Dendritic cell treated with granulocyte-macrophage colony-stimulating factor and Interleukin-4, amounts not matched to agents 40 ng/mL and 50 ng/mL, for 4 days (primary cell): ENCODE measurements around the gene VPS39.

Experiments used
- H3K27ac Mint-ChIP-seq: one replicate; pipeline ENCODE4 v1.8.0; 2022; ENCODE audit warnings: mild to moderate bottlenecking, mixed read lengths
- H3K27me3 Mint-ChIP-seq: one replicate; pipeline ENCODE4 v1.8.0; 2022; ENCODE audit warnings: mild to moderate bottlenecking, mixed read lengths
- H3K36me3 Mint-ChIP-seq: one replicate; pipeline ENCODE4 v1.8.0; 2022; ENCODE audit warnings: low read depth, mixed read lengths
- H3K4me1 Mint-ChIP-seq: one replicate; pipeline ENCODE4 v1.8.0; 2022; ENCODE audit warnings: low read depth, mixed read lengths
- H3K4me3 Mint-ChIP-seq: one replicate; pipeline ENCODE4 v1.8.0; 2022; ENCODE audit warnings: mild to moderate bottlenecking, moderate library complexity, mixed read lengths
- H3K9me3 Mint-ChIP-seq: one replicate; pipeline ENCODE4 v1.8.0; 2022; ENCODE audit warnings: mixed read lengths
- intact Hi-C: fragments of 100-400 bp; cut with micrococcal nuclease; formaldehyde crosslinking; loops from one replicate; pipeline ENCODE4 v1.15.0; 2022

Gene VPS39

DNA sequence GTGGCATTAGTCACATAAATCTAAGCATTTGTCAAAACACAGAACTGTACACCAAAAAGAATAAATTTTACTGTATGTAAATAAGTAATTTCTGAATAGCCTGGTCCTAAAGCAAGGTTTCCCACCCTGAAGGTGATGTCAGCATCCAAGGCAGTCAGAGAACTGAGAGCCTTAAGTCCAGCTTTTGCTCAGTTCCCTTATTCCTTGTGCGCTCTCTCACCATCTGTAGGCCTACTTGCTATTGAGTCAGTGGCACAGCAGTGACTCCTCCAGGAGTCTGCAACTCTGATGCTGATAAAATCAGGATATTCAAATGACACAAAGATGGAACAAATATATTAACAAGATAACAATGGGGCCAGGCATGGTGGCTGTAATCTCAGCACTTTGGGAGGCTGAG, 22.3 kb downstream of the VPS39 start:
- Mint-ChIP-seq H3K4me3 (no peak overlapping the region), H3K9me3 (no peaks in the 10 kb centered on the region), H3K27me3 (no peaks in the 10 kb centered on the region), H3K4me1 (peaks cover 45% of the 10 kb centered on the region), H3K27ac (no peak overlapping the region), H3K36me3 (peaks cover 87% of the 10 kb centered on the region)
- intact Hi-C loops = no loop called here

DNA sequence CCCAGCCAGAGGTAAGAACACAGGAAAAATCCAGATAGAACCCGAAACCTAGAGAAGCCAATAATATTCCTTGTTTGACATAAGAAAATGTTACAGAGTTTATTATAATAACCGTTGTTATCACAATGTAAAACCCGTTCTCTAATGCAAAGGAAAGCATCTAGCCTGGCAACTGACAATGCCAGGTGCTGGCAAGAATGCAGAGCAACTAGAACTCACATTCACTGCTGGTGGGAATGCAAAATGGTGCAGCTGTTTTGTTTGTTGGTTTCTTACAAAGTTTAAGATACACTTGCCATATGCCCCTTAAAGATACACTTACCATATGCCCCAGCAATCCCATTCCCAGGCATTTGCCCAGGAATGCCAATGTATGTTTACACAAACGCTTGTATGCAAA, 23.4 kb downstream of the VPS39 start:
- Mint-ChIP-seq H3K4me3 (no peak overlapping the region), H3K36me3 (peaks cover 87% of the 10 kb centered on the region), H3K4me1 (peaks cover 45% of the 10 kb centered on the region), H3K9me3 (no peaks in the 10 kb centered on the region), H3K27me3 (no peaks in the 10 kb centered on the region), H3K27ac (peak overlapping the region; percentile 66)
- intact Hi-C loops = no loop called here

DNA sequence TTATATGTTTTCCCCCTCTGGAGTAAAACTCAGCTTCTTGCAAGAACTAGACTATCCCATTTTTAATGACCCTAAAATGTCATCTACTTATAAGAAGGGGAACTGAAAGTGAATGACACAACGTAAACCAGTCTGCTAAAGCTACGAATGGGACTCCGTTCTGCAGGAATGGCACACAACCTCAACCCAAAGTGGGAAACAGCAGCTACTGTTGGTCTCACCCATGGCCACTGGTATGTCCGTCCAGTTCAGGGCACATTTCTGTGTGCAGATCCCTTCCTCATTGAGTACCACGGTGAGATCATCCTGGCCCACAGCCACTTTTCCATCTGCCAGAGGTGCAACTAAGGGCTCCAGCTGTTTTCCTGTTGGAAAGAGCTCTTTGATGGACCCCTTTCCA, 23.8 kb downstream of the VPS39 start:
- Mint-ChIP-seq H3K9me3 (no peaks in the 10 kb centered on the region), H3K36me3 (peaks cover 86% of the 10 kb centered on the region), H3K4me1 (peaks cover 45% of the 10 kb centered on the region), H3K4me3 (no peak overlapping the region), H3K27me3 (no peaks in the 10 kb centered on the region), H3K27ac (peak overlapping the region; percentile 66)
- intact Hi-C loops = no loop called here

DNA sequence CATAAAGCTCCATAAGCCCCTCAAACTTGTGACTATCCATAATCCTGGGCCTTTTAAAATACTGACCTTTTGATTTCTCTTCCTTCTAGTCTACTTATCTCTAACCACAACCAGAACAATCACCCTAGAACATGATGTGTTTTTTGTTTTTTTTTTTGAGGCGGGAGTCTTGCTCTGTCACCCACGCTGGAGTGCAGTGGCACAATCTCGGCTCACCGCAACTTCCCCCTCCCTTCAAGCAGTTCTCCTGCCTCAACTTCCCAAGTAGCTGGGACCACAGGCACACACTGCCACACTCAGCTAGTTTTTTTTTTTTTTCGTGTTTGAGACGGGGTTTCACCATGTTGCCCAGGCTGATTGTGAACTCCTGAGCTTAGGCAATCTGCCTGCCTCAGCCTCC, 25.1 kb downstream of the VPS39 start:
- Mint-ChIP-seq H3K4me3 (peak overlapping the region; percentile 45), H3K36me3 (peaks cover 86% of the 10 kb centered on the region), H3K9me3 (no peaks in the 10 kb centered on the region), H3K27me3 (no peaks in the 10 kb centered on the region), H3K4me1 (peaks cover 45% of the 10 kb centered on the region), H3K27ac (peak overlapping the region; percentile 66)
- intact Hi-C loops = no loop called here

DNA sequence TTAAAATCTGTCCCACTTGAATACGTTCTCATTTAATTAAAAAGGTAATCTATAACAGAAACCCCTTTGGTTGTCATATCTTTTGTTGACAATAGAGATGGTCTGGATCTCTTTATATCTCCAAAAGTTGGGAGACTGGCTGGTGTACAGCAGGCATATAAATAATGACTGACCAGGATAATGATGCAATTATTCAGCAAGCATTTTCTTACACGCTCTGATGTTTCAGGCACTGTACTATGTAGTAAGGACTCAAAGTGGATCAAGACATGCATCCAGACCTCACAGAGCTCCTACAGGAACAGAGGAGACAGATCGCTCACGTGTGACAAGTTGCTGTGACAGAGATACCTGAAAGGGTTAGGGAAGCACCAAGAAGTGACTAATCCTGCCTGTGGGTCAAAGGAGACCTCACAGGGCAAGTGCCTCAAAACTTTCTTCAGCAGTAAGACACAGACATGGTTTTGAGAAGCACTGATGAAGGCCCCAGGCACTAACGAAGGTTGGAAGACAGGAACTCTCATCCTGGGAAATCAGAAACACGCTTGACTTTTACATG, 25.7 kb downstream of the VPS39 start:
- H3K4me3 Mint-ChIP-seq = peak overlapping the region; percentile 22
- H3K4me1 Mint-ChIP-seq = peaks cover 45% of the 10 kb centered on the region
- H3K9me3 Mint-ChIP-seq = no peaks in the 10 kb centered on the region
- peaks cover 86% of the 10 kb centered on the region for H3K36me3 Mint-ChIP-seq
- no peaks in the 10 kb centered on the region for H3K27me3 Mint-ChIP-seq
- H3K27ac Mint-ChIP-seq = peak overlapping the region; percentile 66
- intact Hi-C loops = no loop called here

DNA sequence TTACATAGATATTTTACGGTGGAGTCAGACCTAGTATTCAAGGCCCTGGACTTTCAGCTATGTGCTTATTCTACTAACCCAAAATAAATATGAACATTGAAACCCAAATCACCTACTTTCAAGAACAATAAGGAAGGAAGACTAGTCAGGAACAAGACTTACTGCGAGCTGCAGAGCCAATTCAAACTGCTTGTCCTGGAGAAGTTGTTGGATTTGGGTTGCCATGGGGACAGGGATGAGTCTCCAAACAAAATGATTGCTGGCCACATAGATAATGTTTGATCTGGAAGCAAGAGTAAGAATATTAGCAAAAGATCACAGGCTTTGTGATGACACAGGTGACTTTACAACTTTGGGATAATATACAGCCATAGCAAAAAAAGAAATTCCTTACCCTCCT, 30.0 kb downstream of the VPS39 start:
- Mint-ChIP-seq H3K27me3 (no peaks in the 10 kb centered on the region), H3K36me3 (peaks cover 97% of the 10 kb centered on the region)

DNA sequence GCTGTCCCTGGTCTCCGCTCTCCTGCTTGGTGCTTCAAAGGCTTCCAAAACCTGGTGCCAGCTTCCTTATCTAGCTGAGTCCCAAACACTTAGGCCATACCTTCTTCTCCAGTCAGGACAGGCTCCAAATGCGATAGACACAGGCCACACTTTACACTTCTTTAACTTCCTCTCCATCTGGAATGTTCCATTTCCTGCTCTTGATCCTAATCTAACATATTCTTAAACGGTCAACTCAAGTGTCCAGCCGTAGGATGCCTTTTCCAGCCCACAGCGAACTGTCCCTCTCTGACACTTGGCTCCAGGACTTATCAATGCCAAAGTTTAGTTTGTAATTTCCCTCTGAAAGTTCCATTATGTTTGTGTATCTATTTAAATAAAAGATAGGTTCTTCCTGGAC, 32.4 kb downstream of the VPS39 start:
- Mint-ChIP-seq H3K4me3 (no peak overlapping the region), H3K36me3 (peaks cover 93% of the 10 kb centered on the region)

More for the DNA sequence above, 30.0 kb downstream of the VPS39 start:
- Mint-ChIP-seq H3K4me1 (peaks cover 14% of the 10 kb centered on the region), H3K27ac (no peak overlapping the region), H3K9me3 (no peaks in the 10 kb centered on the region), H3K4me3 (no peak overlapping the region)
- intact Hi-C loops = no loop called here

DNA sequence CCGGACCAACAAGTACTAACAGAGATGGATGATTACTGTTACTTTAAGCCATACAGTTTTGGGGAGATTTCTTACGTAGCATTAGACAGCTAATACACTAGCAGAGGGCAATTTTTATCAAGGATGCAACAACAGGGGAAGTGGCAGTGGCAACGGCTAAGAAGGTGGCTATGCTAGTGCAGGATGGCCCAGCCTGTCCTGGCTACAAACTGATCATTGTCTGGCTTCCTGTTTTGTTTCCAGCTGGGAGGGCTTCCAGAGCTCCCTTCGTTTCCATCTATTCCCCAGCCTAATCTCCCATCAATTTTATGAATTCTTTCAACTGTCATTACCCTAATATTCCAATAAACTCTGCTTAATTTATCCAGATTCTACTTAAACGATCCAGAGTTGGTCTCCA, 35.6 kb downstream of the VPS39 start:
- no peak overlapping the region for H3K27ac Mint-ChIP-seq
- H3K4me3 Mint-ChIP-seq = no peak overlapping the region
- H3K4me1 Mint-ChIP-seq = peaks cover 30% of the 10 kb centered on the region
- H3K36me3 Mint-ChIP-seq = peaks cover 87% of the 10 kb centered on the region
- no peaks in the 10 kb centered on the region for H3K9me3 Mint-ChIP-seq
- H3K27me3 Mint-ChIP-seq = no peaks in the 10 kb centered on the region
- intact Hi-C loops = no loop called here

More for the DNA sequence above, 32.4 kb downstream of the VPS39 start:
- Mint-ChIP-seq H3K9me3 (no peaks in the 10 kb centered on the region), H3K4me1 (peaks cover 21% of the 10 kb centered on the region), H3K27me3 (no peaks in the 10 kb centered on the region), H3K27ac (peak overlapping the region; percentile 18)
- intact Hi-C loops = no loop called here

DNA sequence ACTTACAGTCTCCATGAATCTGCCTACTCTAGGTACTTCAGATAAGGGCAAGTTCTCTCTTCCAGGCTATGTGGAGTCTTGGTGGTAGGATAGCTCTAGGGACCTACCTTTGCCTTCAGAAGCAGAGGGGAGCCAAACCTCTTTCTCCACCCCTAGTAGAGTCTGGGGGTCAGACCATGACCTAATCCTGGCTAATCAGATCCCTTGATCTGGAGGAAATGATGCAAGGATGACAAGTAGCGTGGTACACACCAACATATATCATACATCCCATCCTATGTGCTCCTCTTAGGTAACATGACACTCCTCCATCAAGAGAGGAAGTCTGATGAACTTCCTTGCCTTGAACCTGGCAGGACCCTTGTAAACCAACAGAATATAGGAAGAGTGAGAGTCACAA, 36.3 kb downstream of the VPS39 start:
- peak overlapping the region; percentile 40 for H3K4me3 Mint-ChIP-seq
- no peaks in the 10 kb centered on the region for H3K27me3 Mint-ChIP-seq
- H3K4me1 Mint-ChIP-seq = peaks cover 30% of the 10 kb centered on the region
- intact Hi-C loops = no loop called here
- peak overlapping the region; percentile 18 for H3K27ac Mint-ChIP-seq
- H3K9me3 Mint-ChIP-seq = no peaks in the 10 kb centered on the region
- H3K36me3 Mint-ChIP-seq = peaks cover 87% of the 10 kb centered on the region

DNA sequence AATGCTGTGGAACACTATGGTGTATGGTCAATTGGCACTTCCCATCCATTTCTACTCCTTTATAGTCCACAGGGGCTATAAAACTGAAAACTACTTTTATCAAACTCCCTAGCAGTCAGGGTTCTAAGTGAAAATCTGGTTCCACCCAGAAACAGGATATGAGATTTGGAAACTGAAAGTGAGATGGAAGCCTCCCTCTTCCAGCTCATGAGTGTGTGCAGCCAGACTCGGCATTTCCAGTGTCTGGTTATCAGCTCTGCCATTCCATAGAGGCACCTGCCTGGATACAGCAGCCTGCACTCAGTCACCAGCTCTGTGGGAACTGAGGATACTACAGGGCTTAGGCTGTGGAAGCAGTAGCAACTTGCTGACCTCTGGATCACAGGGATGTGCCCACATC, 37.0 kb downstream of the VPS39 start:
- intact Hi-C loops = no loop called here
- no peaks in the 10 kb centered on the region for H3K27me3 Mint-ChIP-seq
- no peaks in the 10 kb centered on the region for H3K9me3 Mint-ChIP-seq
- H3K27ac Mint-ChIP-seq = peak overlapping the region; percentile 18
- peaks cover 30% of the 10 kb centered on the region for H3K4me1 Mint-ChIP-seq
- peak overlapping the region; percentile 2 for H3K4me3 Mint-ChIP-seq
- peaks cover 88% of the 10 kb centered on the region for H3K36me3 Mint-ChIP-seq

DNA sequence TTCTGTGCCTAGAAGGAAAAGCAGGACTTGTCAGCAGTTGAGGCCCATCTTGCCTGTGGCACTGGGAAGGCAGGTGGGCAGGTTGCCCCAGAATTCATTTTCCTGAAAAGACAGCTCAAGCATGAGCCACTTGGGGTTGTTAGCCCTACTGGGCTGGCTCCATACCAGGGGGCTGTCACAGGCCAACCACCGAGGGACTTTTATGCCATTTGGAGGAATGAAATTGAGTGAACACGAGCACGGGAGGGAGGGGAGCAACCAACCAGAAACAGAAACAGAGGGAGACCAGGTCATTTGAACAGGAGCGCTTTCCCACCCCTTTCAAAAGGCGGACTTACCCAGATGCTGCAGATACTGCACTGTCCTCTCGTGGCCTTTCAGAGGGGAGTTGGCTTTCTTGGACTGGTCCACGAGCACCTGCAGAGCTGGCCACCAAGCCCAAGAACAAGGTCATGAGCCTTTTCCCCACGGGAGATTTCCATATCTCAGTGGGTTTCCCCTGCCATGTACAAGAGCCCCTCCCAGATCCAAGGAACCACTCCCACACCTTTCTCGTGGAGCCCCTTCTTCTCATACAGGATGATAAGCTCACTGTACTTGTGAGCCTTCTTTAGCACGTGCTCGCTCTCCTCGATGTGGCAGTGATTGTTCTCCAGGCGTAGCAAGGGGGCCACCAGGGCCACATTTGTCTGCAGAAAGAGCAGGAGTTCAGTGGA, 41.7 kb downstream of the VPS39 start:
- intact Hi-C loops = no loop called here
- H3K9me3 Mint-ChIP-seq = no peaks in the 10 kb centered on the region
- no peak overlapping the region for H3K4me3 Mint-ChIP-seq
- H3K27me3 Mint-ChIP-seq = no peaks in the 10 kb centered on the region
- H3K4me1 Mint-ChIP-seq = peaks cover 15% of the 10 kb centered on the region
- peaks cover 88% of the 10 kb centered on the region for H3K36me3 Mint-ChIP-seq
- no peak overlapping the region for H3K27ac Mint-ChIP-seq

DNA sequence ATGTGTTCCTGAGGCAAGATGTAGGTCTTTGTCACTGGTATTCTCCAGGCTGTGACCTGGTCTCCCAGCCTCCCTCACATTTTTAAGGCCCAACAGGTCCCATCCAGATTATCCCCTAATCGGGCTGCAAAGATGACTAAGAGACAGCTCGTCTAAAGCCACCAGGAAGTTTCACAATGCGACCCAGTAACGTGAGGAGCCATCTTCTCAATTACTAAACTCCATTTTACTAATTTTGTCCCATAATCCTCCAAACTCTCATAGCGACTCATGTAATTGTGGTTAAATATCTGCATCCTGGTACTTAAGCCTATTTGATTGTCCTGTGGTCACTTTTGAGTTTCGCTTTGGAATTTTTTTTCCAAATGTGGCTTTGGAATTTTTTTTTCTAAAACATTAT, 43.0 kb downstream of the VPS39 start:
- Mint-ChIP-seq H3K9me3 (no peaks in the 10 kb centered on the region), H3K4me3 (no peak overlapping the region), H3K27ac (no peak overlapping the region), H3K27me3 (no peaks in the 10 kb centered on the region), H3K4me1 (peaks cover 9% of the 10 kb centered on the region), H3K36me3 (peaks cover 95% of the 10 kb centered on the region)
- intact Hi-C loops = no loop called here

DNA sequence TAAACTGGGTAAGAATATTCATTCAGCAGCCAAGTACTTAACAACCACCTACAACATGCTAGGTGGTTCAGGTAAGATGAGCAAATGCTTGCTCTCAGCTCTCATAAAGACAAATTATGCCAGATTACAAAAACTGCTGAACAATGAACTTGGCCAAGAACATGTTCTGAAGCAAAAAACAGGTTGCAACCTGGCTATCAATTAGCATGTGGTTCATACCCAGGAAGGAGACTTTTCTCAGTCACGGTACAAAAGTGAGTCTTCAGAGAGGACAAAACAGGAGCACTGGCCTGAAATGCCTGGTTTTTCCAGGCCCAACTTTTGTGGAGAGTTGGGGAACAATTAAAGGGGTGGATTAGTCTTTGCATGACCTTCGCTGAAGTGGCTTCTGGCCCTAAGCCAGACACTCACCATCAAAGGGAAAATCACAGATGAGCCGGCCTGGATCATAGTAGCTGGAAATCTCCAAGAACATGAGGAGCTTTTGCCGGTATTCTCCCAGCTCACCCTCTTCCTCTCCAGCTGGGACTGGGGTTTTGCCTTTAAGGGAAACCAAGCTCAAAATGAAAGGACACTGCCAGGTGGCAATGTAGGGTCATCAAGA, 44.1 kb downstream of the VPS39 start:
- Mint-ChIP-seq H3K4me3 (no peak overlapping the region), H3K27me3 (no peaks in the 10 kb centered on the region), H3K4me1 (peaks cover 11% of the 10 kb centered on the region), H3K9me3 (no peaks in the 10 kb centered on the region), H3K36me3 (peaks cover 97% of the 10 kb centered on the region), H3K27ac (no peak overlapping the region)
- intact Hi-C loops = no loop called here

DNA sequence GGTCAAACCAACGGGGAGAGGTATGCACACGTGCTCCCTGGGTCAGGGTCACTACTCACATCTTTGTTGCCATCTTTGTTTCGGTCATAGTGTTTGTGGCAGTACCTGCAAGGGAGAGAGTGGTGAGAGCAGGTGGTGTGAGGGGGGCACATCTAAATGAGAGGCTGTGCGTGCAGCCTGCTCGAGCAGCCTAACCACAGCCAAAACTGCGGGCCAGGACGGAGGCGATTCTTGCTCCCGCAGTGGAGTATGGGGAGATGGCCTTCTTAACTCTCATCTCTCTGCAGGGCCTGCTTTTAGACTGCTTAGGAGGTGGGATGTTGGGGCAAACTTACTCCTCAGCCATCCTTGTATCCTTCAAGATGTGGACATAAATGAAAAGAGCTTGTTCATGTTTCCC, 44.8 kb downstream of the VPS39 start:
- H3K27ac Mint-ChIP-seq = no peak overlapping the region
- no peaks in the 10 kb centered on the region for H3K27me3 Mint-ChIP-seq
- no peak overlapping the region for H3K4me3 Mint-ChIP-seq
- peaks cover 99% of the 10 kb centered on the region for H3K36me3 Mint-ChIP-seq
- intact Hi-C loops = no loop called here
- no peaks in the 10 kb centered on the region for H3K9me3 Mint-ChIP-seq
- H3K4me1 Mint-ChIP-seq = peaks cover 15% of the 10 kb centered on the region
